ENCODE data around the gene DPY19L3.

Gene DPY19L3

DNA sequence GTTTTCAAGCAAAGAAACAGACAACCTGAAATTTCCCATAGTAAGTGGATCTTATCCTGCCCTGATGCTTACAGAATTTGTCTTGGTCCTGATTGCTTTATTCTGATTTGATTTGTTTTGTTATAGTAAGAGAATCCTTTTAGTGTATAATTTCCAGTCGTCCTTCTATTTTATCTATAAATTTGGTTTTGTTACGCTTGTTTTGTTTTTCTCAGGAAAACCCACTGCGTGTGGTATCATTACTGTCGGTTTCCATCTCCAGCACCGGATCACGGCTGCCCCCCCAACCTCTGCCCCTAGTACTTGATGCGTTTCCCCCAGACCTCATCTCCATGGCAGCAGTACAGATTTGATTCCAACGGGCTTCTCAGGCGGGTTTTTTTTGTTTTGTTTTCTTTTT lies 117.4 kb downstream of the DPY19L3 start:
- DNase-seq (ENCODE audit: low spot score) = no peak

DNA sequence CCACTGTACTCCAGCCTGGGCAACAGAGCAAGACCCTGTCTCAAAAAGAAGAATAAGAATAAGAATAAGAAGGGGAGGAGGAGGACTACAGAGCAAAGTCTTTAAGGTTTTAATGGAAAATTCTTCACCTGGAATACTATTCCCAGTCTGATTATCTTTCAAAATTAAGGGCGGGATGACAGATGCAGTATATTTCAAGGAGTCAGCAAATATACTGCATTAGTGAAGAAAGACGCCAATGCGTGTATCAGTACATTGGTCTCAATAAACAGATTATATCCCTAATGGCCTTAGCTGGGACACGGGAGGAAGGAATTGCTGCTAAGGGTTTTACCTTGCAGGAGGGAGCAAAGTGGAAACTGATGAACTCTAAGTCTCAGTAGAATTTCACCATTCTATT lies 121.3 kb downstream of the DPY19L3 start:
- DNase-seq (ENCODE audit: low spot score) = no peak

DNA sequence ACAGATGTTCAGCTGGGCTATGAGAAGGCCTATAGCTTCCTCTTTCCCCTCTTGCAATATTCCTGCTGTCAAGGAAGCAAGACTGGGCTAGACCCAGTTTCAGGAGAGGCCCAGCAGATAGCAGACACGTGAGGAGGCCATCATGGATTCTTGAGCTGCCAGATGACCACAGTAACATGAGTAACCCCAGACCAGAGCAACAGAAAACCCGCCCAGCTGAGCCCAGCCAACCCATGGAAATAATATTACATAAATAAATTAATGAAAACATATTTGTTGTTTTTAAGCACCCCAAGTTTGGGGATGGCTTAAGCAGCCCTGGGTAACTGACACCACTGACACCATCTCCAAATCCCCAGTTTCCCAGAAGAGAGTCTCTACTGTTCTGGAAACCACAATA lies 125.2 kb downstream of the DPY19L3 start:
- DNase-seq (ENCODE audit: low spot score) = no peak

DNA sequence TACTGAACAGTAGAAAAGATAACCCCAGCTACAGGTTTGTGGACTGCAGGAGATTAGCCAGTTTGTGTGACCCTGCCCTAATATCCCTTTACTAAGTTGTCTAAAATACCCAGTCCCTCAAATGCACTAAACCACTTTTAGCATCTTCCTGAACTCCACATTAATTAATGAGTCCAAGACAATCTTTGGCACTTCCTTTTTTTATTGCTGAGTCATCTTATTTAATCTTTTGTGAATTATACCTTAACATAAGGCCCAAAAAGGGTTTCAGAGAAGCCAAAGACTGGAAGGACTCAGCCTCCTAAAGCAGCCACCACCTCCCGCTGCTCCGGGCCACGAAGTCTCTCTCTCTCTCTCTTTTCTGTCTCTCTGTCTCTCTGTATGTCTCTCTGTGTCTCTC lies 126.7 kb downstream of the DPY19L3 start:
- no peak for DNase-seq (ENCODE audit: low spot score)
